GM19438 (cell line): ENCODE measurements around the gene CIC.
"Not testable (repeated sequence)": the region's sequence is repeated elsewhere in the genome, so short reads cannot be mapped to it uniquely, and the experiment has no call there.

Experiments used
- ATAC-seq: cut with Tn5 transposase; IDR thresholded peaks from one replicate; pipeline ENCODE4 v1.9.1; 2021; ENCODE audit warnings: low read depth; ENCODE audit not compliant: unreplicated experiment

The CIC gene

GRCh38 chr19:42325896-42326771 lies 57.1 kb downstream of the CIC start:
- ATAC-seq = peak; percentile 6

- ATAC-seq = no peak
These were observed 57.9 kb downstream of the CIC start for GRCh38 chr19:42326969-42327368.

GRCh38 chr19:42327381-42327780 lies 58.3 kb downstream of the CIC start:
- no peak for ATAC-seq

GRCh38 chr19:42328106-42328505 lies 59.1 kb downstream of the CIC start:
- no peak for ATAC-seq

DNA sequence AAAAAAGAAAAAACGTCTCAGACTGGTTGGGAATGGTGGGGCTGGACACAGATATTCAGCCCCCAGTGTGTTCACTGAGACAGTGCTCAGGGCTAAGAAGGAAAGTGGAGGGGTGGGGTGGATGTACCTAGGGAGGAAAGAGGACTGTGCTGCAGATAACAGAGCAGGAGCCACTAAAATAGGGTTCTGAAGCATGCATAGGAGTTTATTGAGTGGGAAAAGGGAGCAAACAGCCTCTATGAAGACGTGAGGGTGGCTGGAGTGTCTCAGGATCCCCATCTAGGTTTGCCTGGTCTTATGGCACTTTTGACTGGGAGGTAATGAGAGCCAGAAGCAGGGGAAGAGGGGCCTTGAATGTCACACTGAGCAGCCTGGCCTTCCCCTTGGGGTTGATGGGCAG lies 59.8 kb downstream of the CIC start:
- no peak for ATAC-seq

DNA sequence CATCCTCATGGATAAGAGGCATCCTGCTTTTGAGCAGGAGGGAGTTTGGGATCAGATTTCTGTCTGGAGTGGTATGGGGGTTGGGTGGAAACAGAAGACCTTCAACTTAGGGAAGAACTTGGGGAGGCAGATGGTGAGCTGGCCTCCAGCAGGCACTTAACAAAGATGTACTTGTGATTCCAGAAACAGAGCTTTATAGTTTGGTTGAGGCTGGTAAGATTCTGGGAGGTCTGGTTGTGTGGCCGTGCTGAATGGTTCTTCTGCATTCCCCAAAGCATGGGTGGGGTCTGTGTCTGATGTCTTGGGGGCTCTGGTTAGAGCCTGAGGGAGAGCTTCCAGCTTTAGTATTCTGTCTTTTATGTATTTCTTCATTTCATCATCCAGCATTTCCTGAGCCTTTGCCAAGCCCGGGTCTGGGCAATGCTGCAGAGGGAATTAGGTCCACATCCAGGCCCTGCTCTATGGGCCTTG lies 61.2 kb downstream of the CIC start:
- ATAC-seq = no peak

DNA sequence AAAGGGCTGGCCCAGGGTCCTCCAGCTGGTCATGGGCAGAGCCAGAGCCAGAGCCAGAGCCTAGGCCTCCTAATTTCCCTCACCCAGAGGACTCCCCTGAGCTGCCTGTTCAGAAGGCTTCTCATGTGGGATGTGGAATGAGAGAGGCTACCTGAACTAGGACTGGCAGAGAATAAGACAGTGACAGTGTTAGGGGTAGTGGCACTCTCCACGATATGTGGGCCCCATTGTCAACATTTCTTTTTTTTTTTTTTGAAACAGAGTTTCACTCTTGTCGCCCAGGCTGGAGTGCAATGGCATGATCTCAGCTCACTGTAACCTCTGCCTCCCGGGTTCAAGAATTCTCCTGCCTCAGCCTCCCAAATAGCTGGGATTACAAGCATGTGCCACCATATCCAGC lies 62.3 kb downstream of the CIC start:
- ATAC-seq = not testable (repeated sequence)

GRCh38 chr19:42332059-42332458 lies 63.0 kb downstream of the CIC start:
- ATAC-seq = no peak

DNA sequence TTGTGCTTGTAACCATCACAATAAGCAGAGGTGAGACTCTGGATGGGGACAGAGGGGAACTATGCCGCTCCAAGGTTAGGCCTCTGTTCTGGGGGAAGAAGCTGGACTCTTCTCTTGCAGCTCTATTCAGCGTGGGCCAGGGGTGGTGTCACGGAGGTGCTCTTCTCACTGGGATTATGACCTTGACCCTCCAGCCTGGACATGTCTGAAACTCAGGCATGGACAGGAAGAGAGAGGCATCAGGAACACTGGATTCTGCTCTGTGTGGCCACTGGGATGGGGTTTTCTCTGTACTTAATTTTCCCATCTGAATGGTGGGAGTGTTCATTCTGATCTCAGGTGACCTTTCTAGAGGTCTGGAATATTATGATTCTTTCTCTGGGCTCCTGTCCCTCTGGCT lies 64.0 kb downstream of the CIC start:
- no peak for ATAC-seq

DNA sequence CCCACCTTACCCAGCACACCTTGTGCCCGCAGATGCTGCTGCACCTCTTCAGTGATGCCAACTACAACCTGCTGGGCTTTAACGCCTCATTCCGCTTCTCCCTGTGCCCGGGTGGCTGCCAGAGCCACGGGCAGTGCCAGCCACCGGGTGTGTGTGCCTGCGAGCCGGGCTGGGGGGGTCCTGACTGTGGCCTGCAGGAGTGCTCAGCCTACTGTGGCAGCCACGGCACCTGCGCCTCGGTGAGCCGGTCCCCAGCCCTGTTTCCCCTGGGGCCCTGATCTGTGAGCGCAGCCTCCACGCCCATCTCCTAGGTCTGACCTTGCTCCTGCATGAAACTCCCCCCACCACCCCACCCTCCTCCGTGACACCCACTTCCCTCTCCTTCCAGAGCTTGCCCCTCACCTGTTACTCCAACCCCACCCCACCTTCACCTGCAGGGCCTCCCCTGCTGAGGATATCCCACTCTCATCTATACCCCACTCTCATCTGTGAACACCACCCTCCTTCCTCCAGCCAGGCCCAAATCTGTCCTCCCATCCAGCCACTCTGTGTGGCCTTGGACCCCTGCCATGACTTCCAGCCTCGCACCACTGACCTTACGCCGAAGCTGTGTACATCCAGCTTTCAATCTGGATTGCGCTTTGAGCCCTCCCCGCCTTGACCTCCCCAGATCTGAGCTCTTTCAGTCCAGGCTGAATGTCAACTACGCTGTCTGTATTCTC lies 65.1 kb downstream of the CIC start:
- no peak for ATAC-seq

- ATAC-seq = no peak
These were observed 65.8 kb downstream of the CIC start for GRCh38 chr19:42334697-42335373.

GRCh38 chr19:42335374-42335936 lies 66.4 kb downstream of the CIC start:
- ATAC-seq = no peak

DNA sequence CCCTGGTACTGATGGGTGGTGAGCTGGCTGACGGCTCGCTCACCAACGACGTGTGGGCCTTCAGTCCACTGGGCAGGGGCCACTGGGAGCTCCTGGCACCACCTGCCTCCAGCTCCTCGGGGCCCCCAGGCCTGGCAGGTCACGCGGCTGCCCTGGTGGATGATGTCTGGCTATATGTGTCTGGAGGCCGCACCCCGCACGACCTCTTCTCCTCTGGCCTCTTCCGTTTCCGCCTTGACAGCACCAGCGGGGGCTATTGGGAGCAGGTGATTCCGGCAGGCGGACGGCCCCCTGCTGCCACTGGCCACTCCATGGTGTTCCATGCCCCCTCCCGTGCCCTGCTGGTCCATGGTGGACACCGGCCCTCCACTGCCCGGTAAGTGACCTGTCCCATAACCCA lies 66.9 kb downstream of the CIC start:
- no peak for ATAC-seq

DNA sequence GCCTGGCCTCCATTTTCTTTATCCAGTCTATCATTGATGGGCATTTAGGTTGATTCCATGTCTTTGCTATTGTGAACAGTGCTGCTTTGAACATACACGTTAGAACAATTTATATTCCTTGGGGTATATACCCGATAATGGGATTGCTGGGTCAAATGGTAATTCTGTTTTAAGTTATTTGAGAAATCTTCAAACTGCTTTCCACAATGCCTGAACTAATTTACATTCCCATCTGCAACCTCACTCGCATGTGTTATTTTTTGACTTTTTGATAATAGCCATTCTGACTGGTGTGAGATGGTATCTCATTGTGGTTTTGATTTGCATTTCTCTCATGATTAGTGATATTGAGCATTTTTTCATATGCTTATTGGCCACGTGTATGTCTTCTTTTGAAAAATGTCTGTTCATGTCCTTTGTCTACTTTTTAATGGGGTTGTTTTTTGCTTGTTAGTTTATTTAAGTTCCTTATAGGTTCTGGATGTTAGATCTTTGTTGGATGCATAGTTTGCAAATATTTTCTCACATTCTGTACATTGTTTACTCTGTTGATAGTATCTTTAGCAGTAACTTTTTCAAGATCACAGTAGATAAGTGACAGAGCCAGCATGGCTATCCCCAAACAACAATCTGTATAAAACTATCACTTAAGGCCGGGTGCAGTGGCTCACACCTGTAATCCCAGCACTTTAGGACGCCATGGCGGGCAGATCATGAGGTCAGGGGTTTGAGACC lies 70.2 kb downstream of the CIC start:
- not testable (repeated sequence) for ATAC-seq

DNA sequence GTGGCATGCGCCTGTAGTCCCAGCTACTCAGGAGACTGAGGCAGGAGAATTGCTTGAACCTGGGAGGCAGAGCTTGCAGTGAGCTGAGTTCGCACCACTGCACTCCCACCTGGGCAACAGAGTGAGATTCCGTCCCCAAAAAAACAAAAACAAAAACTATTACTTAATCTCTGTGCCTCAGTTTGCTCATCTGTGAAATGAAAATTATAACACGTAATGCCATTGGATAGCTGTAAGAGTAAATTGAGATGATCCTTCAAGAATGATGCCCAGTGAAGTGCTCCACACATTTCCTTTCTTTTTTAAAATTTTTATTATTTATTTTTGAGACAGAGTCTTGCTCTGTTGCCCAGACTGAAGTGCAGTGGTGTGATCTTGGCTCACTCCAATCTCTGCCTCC lies 70.9 kb downstream of the CIC start:
- ATAC-seq = not testable (repeated sequence)

DNA sequence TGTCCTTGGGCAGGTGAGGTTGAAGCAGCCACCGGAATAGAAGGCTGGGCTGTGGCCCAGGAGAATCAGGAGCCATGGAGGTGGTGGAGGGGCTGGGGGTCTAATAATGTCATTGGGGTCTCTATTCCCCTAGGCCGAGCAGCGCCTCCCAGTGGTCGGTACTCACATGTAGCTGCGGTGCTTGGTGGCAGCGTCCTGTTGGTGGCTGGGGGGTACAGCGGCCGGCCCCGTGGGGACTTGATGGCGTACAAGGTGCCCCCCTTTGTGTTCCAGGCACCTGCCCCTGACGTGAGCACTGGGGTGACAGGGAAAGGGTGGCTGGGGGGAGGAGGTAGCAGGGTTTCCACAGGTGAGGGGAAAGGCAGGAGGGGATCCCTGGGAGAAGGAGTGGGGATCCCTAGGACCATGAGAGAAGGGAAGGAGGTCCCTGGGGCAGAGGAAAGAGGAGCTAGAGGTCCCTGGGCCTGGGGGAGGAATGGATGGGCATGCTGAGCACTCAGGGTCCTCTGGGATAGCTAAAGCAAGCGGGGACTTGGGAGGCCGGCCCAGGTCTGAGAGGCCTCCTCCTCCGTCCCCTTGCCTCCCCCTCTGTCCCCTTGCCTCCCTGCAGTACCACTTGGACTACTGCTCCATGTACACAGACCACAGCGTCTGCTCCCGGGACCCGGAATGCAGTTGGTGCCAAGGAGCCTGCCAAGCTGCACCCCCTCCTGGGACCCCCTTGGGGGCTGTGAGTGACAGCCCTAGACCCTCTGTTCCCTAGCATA lies 74.5 kb downstream of the CIC start:
- ATAC-seq = no peak

DNA sequence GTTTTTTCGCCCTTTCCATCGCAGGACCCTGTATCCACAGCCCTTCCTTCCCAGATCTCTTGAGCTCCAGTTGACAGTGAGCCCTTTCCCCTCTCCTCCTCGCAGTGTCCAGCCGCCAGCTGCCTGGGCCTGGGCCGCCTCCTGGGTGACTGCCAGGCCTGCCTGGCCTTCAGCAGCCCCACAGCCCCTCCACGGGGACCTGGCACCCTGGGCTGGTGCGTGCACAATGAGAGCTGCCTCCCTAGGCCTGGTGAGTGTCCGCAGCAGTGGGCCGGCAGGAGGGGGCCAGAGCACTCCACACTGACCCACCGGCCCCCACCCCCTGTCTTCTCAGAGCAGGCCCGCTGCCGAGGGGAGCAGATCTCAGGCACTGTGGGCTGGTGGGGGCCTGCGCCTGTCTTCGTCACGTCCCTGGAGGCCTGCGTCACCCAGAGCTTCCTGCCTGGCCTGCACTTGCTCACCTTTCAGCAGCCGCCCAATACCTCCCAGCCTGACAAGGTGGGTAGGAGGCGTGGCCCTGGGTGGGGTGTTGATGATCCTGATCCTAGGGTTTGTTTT lies 75.4 kb downstream of the CIC start:
- ATAC-seq = no peak
